ENCODE results near the gene CDH13. TPM values are rescaled to one million over a fixed set of nuclear protein-coding genes. Genes with fewer than 3 reads are reported as not detected.

The CDH13 gene
- total RNA-seq, 4 donors from 2014 or later, result 3.4 to 14.8 (median 6.5) TPM

GRCh38 chr16:82682767-82683166, 56.0 kb downstream of the CDH13 start:
- no peak for TF ChIP-seq CTCF (IDR thresholded peaks at IDR 0.05)
- no peak for TF ChIP-seq POLR2A (IDR thresholded peaks at IDR 0.05)
- no peak overlapping the region for H3K27ac ChIP-seq
- no peaks in the 10 kb centered on the region for H3K4me1 ChIP-seq
- DNase-seq, result no peak
- WGBS, 2 donors, result 72 to 82% methylated on average over 4 of the region's 4 CpGs
- H3K9me3 ChIP-seq, result no peaks in the 10 kb centered on the region
- no peaks in the 10 kb centered on the region for H3K36me3 ChIP-seq
- no peaks in the 10 kb centered on the region for H3K27me3 ChIP-seq
- no peak overlapping the region for H3K4me3 ChIP-seq (replicated peaks in 1 of 3)
- intact Hi-C loops (cut with DNase I), result no loop called here

- intact Hi-C loops (cut with DNase I), result no loop called here
- H3K27me3 ChIP-seq, result no peaks in the 10 kb centered on the region
- H3K9me3 ChIP-seq, result no peaks in the 10 kb centered on the region
- no peaks in the 10 kb centered on the region for H3K36me3 ChIP-seq
- DNase-seq, result no peak
- H3K4me3 ChIP-seq (replicated peaks in 1 of 3), result no peak overlapping the region
- no peak for TF ChIP-seq POLR2A (IDR thresholded peaks at IDR 0.05)
- no peaks in the 10 kb centered on the region for H3K4me1 ChIP-seq
- 68 to 100% methylated on average over 2 of the region's 2 CpGs for WGBS, 2 donors
- no peak overlapping the region for H3K27ac ChIP-seq
Measured at GRCh38 chr16:82684256-82684655, 57.5 kb downstream of the CDH13 start.

DNA sequence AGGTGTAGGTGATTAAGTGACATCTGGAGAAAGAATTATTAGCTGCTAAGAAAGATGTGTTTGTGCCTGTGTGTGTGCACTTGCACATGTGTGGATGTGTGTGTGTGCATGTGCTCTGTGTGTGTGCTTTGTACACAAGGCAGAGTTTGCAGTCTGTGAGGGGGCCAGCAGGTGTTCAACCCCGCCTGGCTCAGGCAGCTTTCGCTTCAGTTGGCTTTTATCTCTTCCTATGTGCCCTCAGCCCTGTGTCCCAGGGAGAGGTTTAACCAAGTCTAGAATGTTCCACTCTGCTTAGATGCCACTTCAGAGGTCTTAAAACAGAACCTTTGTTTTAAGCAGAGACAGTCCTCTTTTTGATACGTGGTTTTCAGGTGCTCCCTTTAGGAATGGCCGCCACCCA, 58.8 kb downstream of the CDH13 start:
- WGBS, 2 donors, result 89 to 92% methylated on average over 4 of the region's 4 CpGs
- TF ChIP-seq POLR2A (IDR thresholded peaks at IDR 0.05) (no peak), CTCF (IDR thresholded peaks at IDR 0.05) (no peak)
- H3K27me3 ChIP-seq, result no peaks in the 10 kb centered on the region
- H3K9me3 ChIP-seq, result no peaks in the 10 kb centered on the region
- H3K27ac ChIP-seq, result no peak overlapping the region
- H3K36me3 ChIP-seq, result no peaks in the 10 kb centered on the region
- no peak overlapping the region for H3K4me3 ChIP-seq (replicated peaks in 1 of 3)
- intact Hi-C loops (cut with DNase I), result no loop called here
- DNase-seq, result no peak
- H3K4me1 ChIP-seq, result no peaks in the 10 kb centered on the region

- H3K27ac ChIP-seq, result no peak overlapping the region
- no peaks in the 10 kb centered on the region for H3K9me3 ChIP-seq
- no peak overlapping the region for H3K4me3 ChIP-seq (replicated peaks in 1 of 3)
- no peak for DNase-seq
- H3K4me1 ChIP-seq, result peaks cover 0 to 2% of the 10 kb centered on the region in 2 donors
- intact Hi-C loops (cut with DNase I), result no loop called here
- H3K27me3 ChIP-seq, result no peaks in the 10 kb centered on the region
- H3K36me3 ChIP-seq, result no peaks in the 10 kb centered on the region
- TF ChIP-seq POLR2A (IDR thresholded peaks at IDR 0.05) (no peak), CTCF (IDR thresholded peaks at IDR 0.05) (no peak)
Measured at GRCh38 chr16:82694239-82694874, 67.6 kb downstream of the CDH13 start.

DNA sequence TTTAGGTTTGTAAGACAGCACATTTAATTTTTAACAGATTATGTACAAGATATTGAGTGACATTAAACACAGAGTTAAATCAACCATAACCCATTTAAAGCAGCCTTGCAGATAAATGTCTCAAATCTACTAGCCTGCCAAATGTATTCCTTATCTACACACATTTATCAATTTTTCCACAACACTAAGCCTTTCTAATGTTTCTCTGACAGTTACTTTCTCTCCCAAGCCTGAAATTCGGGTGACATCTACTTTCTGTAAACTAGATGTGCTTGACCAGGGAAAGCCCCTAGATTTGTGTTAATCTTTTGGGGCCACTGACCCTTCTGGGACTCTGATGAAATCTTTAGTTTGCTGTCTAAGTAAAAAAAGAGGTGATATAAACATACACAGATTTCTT, 69.0 kb downstream of the CDH13 start:
- 57 to 62% methylated on average over 1 of the region's 1 CpG for WGBS, 2 donors
- TF ChIP-seq CTCF (IDR thresholded peaks at IDR 0.05) (no peak), POLR2A (IDR thresholded peaks at IDR 0.05) (no peak)
- intact Hi-C loops (cut with DNase I), result no loop called here

More for the DNA sequence above, 69.0 kb downstream of the CDH13 start:
- Histone ChIP-seq H3K4me1 (peaks cover 5% of the 10 kb centered on the region in 2 donors), H3K4me3 (replicated peaks in 1 of 3) (no peak overlapping the region), H3K36me3 (no peaks in the 10 kb centered on the region), H3K27ac (no peak overlapping the region), H3K9me3 (no peaks in the 10 kb centered on the region), H3K27me3 (no peaks in the 10 kb centered on the region)
- DNase-seq, result no peak

All from thyroid gland (tissue), 4 donors.